HG03108 (cell line): ENCODE results near the gene TBC1D7.

Experiments used
- ATAC-seq: cut with Tn5 transposase; IDR thresholded peaks from one replicate; pipeline ENCODE4 v1.9.1; 2021; ENCODE audit warnings: moderate library complexity; ENCODE audit not compliant: unreplicated experiment

Gene TBC1D7

DNA sequence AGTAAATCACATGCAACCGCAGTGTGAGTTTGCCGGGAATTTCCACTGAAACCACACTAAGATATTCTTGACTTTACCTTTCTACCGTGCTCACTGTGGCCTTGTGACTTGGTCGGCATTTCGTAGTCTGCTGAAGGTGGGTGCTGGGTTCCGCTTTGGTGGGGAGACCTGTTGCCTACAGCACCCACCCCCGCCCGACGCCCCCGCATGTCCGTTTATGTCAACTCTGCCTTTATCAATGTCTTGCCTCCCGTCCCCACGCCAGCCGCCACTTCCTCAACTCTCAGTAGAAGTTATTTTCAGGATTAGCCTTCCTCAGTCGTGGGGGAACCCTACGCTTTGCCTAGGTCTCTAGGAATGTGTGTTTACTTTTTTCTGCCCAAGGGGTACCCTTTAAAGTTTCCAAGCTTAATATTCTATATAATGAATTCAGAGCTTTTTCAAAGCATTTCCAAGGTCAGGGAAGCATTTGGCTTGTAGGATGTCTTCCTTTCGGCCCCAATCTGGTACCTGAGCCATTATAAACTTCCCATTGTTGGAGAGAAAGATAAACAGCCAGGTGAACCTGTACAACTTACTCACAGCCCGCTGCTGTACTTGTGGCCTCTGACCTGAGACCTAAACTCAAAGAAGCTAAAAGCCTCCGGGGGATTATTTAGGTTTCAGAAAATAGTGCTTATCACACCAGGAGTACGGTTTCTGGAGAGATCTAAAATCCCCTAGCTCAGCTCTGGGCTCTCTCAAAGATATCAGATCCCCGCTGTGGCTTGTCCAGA, 54.2 kb downstream of the TBC1D7 start:
- ATAC-seq, result peak; percentile 43

DNA sequence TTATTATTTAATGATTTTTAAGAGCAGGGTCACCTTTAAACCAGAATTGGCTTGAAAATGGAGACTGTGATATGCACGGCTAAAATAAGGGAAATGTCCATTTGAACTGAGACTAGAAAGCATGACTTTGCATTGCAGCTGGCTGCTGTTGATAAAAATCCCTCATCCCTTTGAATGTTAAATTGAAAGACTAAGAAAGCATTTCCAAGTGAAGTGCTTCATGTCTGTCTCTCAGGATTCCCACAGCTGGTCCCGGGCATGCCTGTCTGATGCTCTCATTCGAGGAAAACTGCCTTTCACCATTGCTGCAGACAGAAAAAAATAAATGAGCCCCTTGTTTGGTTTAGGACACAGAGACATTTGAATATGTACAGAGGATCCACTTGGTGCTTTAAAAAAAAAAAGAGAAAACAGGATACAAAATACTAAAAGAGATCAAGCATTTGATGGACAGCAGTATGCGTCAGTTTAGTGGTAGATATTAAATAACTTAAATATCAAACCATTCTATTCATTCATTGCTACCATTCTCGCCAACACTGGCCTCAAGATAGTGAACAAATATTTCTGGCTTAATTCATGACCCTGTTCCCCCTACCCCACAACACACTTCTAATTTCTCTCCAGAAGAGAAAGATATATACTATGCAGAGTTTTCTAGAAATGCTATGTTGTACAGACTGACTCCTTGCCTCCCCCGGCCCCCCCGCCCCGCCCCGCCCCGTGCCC, 55.0 kb downstream of the TBC1D7 start:
- ATAC-seq, result no peak

DNA sequence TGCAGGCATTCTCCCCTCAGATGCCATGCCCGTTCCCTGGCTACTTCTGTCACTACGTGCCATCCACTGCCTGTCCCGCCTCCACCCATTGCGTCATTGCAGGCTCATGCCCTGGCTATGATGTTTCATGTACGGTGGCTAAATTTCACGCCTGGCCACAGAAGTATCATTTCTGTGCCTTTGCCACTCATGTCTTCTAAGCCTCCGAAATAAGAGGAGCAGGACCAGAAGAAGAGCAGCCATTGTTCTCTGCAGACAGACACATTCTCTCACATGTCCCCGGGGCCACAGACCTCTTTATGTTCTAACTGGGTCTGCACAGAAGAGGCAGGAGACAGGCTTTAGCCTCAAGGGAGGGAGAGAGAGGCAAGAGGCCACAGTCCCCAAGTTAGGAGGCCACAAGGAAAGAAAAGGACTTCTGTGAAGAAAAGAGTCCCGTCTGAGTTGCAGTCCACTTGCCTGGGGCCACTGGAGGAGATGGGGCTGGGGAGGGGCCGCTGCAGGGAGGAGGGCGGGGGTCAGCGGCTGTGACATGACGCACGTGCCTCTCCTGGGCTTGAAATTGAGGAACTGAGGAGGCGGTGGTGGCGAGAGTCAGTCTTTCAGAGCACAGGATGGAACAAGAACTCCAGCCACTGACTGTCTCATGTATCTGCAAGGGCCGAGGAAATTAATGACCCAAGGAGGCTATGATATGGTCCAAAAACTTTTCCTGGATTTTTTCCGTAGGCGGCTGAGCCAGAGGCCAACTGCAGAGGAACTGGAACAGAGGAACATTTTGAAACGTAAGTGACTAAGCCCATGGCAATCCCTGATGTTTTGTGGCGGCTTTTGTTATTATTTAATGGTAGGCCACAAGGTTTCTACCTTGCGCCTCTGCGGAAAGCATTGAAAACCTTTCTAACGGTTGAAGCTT, 55.9 kb downstream of the TBC1D7 start:
- ATAC-seq, result peak; percentile 56

DNA sequence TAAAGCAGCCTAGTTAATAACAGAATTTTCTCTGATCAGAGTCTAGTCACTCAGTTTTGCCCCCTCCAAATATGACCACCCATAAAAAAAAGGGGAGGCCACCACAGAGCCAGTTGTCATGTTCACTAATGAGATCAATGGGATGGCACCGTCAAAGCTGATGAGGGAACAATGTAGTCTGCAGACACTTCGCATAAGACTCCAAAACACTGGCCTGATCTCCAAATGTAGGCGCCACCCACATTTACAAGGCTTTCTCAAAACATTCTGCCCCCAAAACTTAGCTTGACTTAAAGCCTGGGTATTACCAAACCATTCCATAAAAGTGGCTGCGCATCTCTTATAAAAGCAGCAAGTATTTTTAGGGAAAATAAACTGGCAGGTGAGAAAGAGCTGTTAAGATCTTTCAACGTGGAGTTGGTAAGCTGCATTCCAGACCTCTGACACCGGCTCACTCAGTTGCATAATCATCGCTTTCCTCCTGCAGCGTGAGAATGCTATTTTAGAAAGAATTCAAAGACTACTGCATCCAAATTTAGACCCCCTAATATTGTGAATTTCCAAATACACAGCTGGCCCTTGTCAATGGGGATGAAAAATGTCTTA, 59.3 kb downstream of the TBC1D7 start:
- no peak for ATAC-seq

DNA sequence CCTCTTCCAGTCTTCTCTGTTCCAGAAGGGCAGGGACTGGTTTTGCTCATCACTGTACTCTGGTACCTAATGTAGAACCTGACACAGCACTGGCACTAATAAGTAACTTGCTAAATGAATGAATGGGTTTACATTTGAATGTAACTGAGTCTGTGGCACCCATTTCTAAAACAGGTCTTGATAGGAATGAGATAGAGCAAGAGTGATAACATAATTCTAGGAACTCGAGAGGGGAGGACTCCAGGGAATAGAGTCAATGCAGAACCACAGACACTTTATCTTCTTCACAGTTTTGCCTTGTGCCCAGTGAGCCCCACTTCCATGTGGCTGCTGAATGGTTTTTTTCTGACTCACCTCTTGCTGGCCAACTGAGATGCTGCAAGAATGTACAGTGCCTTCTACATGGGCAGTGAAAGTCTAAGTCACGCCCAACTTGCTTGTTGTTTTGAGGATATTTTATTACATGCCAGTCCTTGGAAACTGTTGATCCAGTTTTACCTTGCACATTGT, 61.1 kb downstream of the TBC1D7 start:
- no peak for ATAC-seq

DNA sequence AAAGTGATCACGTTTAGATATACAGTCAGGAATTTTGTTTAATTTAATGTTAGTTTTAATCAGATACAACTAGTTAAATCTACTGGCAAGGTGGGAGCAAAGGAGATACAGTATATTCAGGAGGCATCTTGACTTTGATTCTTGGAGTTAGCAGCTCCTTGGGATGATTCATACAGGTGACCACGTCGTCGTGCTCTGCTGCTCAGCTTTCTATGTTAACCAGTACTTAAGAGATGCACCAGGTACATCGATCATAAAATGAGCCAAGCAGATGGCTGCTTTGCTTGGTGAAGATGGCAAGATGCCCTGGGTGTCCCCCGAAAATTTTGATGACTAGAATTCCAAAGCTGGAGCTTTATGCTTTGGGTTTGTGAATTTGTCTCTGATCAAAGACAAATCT, 64.7 kb downstream of the TBC1D7 start:
- ATAC-seq, result no peak

DNA sequence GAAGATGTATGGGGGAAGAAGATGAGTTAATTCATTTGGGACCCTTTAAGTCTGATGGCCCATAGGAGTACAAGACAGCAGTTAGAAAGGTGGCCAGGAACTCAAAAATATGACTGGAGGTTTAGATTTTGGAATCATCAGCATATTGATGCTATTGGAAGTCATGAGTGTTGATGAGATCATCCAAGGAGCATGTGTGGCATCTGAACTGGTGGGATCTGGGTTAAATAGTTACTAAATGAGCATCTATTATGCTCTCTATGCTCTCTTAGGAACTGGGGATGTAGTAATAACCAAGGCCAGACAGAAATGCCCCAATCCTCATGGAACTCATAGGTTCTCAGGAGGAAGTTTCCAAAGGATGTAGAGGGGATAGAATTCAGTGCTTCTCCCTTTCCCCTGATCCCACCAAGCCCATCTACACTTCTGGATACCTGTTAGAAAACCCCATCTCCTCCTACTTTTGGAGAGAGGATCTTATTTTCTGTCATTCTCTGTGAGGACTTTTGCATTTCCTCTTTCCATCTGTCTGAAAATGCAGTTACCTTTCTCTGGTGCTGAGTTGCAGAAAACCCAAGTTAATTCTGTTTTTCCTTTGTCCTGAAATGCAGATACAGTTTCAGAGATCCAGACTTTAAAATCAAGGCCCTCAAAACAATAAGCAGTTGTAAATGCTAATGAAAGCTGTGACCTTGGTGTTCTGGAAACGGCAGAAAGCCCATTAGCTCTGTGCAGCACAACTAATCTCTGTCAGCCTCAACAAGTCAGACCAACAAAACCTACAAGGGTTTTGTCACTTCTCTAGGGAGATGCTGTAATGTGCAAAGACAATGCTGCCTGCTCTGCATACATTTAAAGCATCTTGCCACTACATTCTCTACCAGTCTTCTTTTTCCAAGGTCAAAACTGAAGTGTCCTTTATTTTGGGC, 65.8 kb downstream of the TBC1D7 start:
- no peak for ATAC-seq

DNA sequence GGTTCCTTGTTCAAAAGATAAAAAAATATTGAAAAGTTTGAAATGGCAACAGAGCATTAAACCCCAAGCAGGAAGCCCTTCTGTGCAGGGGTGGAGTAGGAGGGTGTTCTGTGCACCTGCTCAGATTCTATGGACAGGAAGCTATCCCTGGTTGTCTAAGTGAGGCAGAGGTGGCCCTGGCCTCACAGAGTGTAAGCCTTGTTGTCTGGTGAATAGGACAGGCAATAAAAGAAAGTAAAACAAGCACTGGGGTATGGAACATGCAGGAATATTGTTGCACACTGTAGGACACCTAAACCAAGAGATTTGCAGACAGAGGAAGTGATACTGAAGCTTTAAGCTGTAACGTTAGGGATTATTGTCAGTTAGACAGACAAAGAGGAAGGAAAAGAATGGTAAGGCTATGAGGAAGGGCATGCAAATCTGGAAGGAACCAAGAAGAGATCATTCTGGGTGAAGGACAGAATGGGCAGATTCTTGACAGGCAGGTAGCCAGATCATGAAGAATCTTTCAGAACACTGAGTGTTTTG, 66.8 kb downstream of the TBC1D7 start:
- peak; percentile 52 for ATAC-seq

DNA sequence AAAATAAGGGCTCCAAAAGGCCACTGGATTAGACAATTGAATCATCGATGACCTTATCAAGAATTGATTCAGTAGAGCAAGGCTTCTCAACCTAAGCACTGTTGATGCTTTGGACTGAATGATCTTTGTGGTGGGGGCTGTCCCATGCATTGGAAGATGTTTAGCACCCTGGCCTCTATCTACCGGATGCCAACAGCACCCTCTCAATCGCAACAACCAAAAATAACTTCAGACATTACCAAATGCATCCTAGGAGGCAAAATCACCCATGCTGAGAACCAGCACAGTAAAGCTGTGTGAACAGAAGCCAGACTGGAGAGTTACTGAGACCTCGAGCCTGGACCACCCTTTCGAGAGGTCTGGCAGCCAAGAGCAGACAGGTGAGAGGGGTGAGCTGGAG, 67.5 kb downstream of the TBC1D7 start:
- no peak for ATAC-seq

DNA sequence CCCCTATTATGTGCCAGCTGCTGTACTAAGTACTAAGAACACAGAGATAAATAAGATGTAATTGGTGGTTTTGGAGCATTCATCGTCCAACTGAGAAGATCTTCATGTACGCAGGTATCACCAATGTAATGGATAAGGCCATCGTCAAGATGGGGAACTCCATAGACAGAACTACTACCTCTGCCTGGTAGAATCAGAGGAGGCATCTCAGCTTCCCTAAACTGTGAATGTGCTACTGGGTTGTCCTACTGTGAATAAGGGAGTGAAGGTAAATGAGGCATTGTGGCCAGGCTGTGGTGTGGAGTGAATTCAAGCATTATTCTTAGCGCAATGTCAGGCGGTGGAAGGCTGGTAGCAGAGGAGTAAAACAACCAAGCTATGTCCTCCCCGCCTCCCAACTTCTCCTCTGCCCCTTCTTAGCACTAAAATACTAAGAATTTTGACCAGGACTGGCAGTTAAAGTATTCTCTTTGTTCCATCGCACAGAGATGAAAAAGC, 68.2 kb downstream of the TBC1D7 start:
- ATAC-seq, result no peak

DNA sequence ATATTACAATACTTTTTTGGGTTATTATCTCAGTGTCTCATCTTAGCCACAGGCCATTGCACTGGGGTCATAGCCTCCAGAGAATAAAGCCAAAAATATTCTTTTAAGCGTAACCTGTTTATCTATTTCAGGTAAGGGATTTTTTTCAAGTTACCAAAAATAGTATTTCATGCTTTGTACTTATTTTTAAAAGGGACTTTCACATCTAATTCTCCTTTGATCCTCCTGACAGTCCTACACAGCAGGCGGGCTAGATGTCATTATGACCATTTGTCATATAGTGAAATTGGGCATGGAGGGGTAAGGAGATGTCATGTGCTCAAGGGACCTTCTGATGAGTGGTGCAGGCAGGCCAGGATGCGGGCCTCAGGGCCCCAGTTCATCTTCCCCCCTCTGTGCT, 68.9 kb downstream of the TBC1D7 start:
- ATAC-seq, result peak; percentile 45

DNA sequence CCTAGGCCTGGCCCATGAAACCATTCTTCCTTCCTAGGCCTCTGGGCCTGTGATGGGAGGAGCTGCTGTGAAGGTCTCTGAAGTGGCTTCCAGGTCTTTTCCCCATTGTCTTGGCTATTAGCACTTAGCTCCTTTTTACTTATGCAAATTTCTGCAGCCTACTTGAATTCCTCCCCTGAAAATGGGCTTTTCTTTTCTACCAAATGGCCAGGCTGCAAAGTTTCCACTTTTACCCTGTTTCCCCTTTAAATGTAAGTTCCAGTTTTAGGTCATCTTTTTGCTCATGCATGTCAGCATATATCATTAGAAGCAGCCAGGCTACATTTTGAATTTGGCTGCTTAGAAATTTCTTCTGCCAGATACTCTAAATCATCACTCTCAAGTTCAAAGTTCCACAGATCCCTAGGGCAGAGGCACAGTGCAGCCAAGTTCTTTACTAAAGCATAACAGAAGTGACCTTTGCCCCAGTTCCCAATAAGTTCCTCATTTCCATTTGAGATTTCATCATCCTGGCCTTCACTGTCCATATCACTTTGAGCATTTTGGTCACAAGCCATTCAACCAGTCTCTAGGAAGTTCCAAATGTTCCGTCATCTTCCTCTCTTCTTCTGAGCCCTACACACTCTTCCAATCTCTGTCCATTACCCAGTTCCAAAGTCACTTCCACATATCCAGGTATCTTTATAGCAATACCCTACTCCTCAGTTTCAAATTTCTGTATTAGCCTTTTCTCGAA, 71.9 kb downstream of the TBC1D7 start:
- ATAC-seq, result no peak
